ENCODE data around the gene NR4A3.
"Not testable (repeated sequence)": the region's sequence is repeated elsewhere in the genome, so short reads cannot be mapped to it uniquely, and the experiment has no call there.

The NR4A3 gene

GRCh38 chr9:99821396-99822108, at the start of gene NR4A3:
Gene NR4A3, plus strand, starts transcription at chr9:99821885. Its CDS starts 6,158 bp downstream, at chr9:99828043.
- peak within 1 kb of the TSS; percentile 69 for H3K4me3 ChIP-seq (ENCODE audit: low read depth, low read length)

- no peak overlapping the region for H3K4me3 ChIP-seq (ENCODE audit: low read depth, low read length)
Measured at GRCh38 chr9:99773468-99774138, 48.1 kb upstream of the NR4A3 start.

DNA sequence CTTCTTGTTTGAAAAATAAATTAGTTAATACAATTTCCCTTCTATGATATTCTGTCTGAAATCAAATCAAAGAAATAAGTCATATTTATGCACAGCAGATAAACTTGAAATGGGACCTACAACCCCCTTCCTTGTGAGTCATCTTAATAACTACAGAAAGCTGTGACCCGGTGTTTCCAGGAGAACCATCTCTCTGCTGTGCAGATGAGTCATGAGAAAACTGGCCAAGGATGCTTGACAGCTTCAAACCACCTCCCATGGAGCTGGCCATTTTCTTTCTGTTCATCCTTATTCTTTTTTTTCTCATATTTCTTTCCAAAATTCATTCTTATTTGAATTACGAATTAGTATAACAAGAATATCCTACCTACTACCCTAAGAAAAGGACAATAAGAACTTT, 43.4 kb upstream of the NR4A3 start:
- H3K4me3 ChIP-seq (ENCODE audit: low read depth, low read length) = no peak overlapping the region

DNA sequence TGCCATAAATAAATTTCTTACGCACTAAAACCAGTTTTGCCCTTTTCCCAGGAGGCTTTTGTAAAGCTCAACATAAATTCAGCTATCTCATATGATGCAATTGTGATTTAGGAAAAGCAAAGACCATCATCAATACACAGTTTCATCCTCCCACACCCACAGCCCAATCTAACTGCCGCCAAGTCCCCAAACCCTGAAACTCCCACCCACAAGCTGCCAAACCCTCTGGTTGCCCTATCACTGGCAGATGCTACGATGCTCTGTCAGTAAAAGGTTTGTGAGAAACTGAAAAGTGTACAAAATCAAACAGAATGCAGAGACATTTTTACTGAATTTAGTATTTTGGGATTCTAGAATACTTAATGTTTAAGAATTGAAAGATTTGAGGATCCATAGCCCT, 42.8 kb upstream of the NR4A3 start:
- H3K4me3 ChIP-seq (ENCODE audit: low read depth, low read length) = no peak overlapping the region

DNA sequence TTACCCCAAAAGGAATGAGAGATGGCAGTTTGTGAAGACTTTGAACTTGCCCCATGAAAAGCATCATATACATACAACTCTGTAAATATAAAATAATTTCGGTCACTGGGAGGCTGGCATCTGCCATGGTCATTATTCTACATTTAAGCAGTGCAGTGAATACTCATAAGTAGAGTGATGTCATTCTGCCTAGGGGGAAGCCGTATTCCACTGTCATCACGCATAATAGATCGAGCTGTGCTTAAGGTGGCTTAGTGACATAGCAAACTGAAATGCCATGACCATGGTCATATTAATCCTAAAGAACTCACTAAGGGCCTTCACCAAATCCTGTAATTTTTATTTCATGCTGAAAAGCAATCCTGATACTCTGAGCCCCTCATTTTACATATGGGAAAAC, 42.4 kb upstream of the NR4A3 start:
- H3K4me3 ChIP-seq (ENCODE audit: low read depth, low read length) = no peak overlapping the region

- not testable (repeated sequence) for H3K4me3 ChIP-seq (ENCODE audit: low read depth, low read length)
Measured at GRCh38 chr9:99782349-99782748, 39.3 kb upstream of the NR4A3 start.

DNA sequence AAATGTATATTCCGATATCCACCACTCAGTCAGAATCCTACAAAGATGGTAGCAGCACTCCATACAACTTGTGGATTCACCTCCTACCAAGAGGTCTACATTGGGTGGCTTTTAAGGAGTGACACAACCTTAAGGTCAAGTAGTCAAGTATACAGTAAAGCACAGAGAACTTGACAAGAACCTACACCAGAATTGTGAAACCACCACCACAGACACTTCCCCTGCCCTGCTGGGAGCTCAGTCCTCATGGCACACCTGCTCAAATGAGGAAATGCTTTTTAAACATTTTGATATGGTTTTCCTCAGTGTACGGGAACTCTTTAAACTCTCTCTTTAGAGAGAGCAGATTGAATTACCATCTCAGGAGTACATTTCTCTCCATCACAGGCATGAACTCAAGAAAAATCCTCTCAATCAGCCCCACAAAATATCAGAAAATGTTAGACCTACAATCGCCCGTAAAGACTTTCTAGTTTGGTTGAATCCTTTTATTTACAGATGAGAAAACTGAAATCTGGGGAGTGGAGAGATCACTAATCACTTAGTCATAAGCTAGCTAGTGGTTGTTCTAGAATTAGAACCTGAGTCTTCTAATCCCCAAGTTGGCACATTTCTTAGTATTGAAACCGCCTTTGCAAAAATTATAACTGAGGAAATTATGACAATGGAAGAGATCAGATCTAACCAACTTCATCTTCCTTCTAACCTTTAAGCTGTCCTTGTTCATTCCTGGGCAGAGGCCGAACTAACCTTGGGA, 38.5 kb upstream of the NR4A3 start:
- H3K4me3 ChIP-seq (ENCODE audit: low read depth, low read length) = no peak overlapping the region

GRCh38 chr9:99783799-99784198, 37.9 kb upstream of the NR4A3 start:
- no peak overlapping the region for H3K4me3 ChIP-seq (ENCODE audit: low read depth, low read length)

DNA sequence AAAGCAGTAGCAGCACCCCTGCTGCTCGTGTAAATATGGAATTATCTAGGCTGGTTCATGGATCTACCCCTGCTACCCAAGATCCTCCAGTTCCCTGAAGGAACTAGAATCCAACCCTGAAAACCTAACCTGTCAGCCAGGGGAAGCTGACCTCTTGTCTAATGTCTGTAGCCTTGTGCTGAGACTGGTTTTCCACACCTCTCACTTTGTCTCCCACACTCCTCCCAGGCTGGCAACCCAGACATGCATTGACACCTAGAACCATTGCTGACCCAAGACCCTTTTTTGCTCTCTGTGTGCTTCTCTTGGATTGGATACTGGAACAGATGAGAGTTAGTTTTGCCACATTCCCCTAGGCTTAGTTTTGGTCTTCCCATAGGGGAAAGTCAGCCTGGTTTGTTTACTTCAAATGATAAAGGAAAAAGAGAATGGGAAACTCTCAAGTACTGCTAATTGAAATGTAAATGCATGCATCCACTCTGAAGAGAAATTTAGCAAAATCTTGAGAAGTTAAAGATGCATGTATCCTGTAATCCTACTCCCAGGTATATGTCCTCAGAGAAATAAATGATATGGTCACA, 36.6 kb upstream of the NR4A3 start:
- no peak overlapping the region for H3K4me3 ChIP-seq (ENCODE audit: low read depth, low read length)

- no peak overlapping the region for H3K4me3 ChIP-seq (ENCODE audit: low read depth, low read length)
Measured at GRCh38 chr9:99787556-99787955, 34.1 kb upstream of the NR4A3 start.

DNA sequence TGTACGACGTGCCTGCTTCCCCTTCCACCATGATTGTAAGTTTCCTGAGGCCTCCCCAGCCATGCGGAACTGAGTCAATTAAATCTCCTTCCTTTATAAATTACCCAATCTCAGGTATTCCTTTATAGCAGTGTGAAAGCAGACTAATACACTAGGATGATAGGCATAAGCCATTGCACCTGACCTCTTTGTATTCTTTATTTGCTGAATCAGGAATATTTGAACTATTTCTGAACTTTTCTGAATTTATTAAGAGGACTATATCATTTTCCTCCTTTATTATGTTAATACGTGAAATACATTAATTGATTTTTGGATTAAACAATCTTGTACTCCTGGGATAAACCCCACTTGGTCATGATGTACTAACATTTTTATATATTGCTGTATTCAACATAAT, 28.2 kb upstream of the NR4A3 start:
- H3K4me3 ChIP-seq (ENCODE audit: low read depth, low read length) = no peak overlapping the region

GRCh38 chr9:99796231-99796630, 25.5 kb upstream of the NR4A3 start:
- no peak overlapping the region for H3K4me3 ChIP-seq (ENCODE audit: low read depth, low read length)

GRCh38 chr9:99801775-99802174, 19.9 kb upstream of the NR4A3 start:
- H3K4me3 ChIP-seq (ENCODE audit: low read depth, low read length) = no peak overlapping the region

- no peak overlapping the region for H3K4me3 ChIP-seq (ENCODE audit: low read depth, low read length)
Measured at GRCh38 chr9:99803694-99804093, 18.0 kb upstream of the NR4A3 start.

DNA sequence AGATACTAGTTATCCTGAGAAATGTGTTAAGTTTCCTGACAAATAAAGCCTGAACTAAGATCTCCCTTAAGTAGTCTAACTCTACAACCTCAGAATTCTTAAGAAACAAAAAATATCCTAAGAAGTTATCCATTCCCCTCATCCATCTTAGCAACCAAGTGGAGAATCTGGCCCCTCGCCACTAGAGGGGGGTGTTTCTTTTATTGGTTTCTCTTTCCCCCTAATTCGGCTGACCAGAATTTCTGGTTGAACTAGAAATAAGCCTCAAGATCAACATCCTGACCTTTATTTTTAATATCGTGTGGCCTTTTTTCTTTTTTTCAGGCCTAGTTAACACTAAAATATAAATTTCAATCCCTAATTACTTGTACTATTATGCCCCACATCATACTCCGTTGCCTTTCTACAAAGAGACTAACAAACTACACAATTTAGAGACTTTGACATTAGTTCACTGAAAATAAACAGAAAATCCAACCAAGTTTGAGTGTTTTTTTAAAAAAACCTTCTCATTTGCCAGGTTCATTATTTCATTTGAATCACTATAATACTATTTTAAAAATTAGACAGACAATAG, 14.3 kb upstream of the NR4A3 start:
- no peak overlapping the region for H3K4me3 ChIP-seq (ENCODE audit: low read depth, low read length)

DNA sequence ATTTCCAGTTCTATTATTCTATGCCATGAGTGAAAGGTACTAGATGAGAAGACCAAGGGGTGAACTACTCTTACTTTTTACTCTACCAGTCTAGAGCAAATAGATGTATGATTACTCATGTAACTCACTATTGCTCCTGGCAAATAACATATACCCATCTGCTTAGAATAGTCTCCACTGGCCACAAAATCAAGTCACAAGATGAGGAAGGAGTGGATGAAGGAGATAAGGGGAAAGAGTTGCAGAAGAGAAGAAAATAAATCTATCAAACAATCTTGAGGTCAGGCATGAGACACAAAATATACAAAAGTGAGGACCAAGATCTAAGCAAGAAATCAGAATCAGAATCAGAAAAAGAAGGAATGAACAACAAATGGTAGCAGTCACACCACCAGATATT, 13.7 kb upstream of the NR4A3 start:
- H3K4me3 ChIP-seq (ENCODE audit: low read depth, low read length) = no peak overlapping the region

GRCh38 chr9:99808454-99808853, 13.2 kb upstream of the NR4A3 start:
- no peak overlapping the region for H3K4me3 ChIP-seq (ENCODE audit: low read depth, low read length)

GRCh38 chr9:99809586-99810319, 11.9 kb upstream of the NR4A3 start:
- no peak overlapping the region for H3K4me3 ChIP-seq (ENCODE audit: low read depth, low read length)

GRCh38 chr9:99811172-99811571, 10.5 kb upstream of the NR4A3 start:
- no peak overlapping the region for H3K4me3 ChIP-seq (ENCODE audit: low read depth, low read length)

DNA sequence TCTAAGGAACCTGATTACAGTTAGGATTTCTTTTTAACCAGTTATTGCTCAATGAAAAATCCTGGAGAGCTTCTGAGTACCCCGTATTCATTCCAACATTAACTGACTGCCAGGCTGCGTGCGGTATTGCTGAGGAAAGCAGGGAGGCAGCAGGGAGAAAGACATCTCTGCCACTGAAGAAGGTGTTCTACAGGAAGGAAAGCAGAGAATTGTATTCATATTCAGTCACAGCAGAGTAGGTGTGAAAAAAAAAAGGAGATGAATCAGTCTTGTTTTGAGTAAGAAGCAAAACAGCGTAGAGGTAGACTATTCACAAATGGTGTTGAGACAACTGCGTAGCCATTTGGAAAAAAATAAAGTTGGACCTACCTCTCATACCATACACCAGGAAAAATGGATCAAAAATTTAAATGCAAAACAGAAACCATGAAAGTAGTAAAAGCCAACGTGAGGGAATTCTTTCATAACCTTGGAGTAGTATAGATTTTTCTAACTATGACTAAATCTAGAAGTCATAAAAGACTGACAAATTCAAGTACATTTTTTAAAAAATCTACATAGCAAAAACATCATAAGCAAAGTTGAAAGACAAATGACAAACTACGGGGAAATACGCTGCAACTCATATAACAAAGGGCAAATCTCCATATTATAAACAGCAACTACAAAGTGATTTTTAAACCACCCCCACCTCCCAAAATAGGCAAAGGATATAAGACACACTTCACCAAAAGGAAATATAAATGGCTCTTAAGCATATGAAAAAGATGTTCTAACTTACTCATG, 9.9 kb upstream of the NR4A3 start:
- no peak overlapping the region for H3K4me3 ChIP-seq (ENCODE audit: low read depth, low read length)

All from iPS-11a (cell line).